OCI-LY3 (cell line): ENCODE results near the gene FEV.

Source experiments
- CTCF ChIP-seq: fragments of 200-600, 300-600 bp; sonication (generic); IDR thresholded peaks from 2 replicates; pipeline ENCODE4 v1.5.1; 2014; ENCODE audit warnings: antibody characterized with exemption, low read length, low read depth
- EZH2phosphoT487 ChIP-seq: fragments of 200-600 bp; shearing (Covaris generic); IDR thresholded peaks from 2 replicates; pipeline ENCODE4 v1.6.1; 2018; ENCODE audit warnings: antibody characterized with exemption, mixed run types, low read depth

- TF ChIP-seq CTCF (peak; percentile 56), EZH2phosphoT487 (no peak)
Observed at GRCh38 chr2:219010162-219010756, 25.3 kb upstream of the FEV start.
